ENCODE measurements around the gene PLPP2. TPM values are rescaled to one million over a fixed set of nuclear protein-coding genes. Genes with fewer than 3 reads are reported as not detected.

Gene PLPP2
- total and polyA plus RNA-seq, 4 experiments from 2014 or later = 0.44 to 1.3 (median 0.70) TPM; not detected in 1

- H3K27me3 Mint-ChIP-seq = no peaks in the 10 kb centered on the region
- ChIA-PET POLR2A (ENCODE audit: partially characterized antibody) (no interaction called here), CTCF (ENCODE audit: partially characterized antibody) (interaction anchor here (0.7 kb wide), 1 partner anchor 9 kb away, joined by 3 read pairs; no protein-coding TSS in a partner anchor)
- peaks cover 0 to 5% (median 1%) of the 10 kb centered on the region in 8 donors for H3K9me3 Mint-ChIP-seq
- peaks cover 12 to 24% (median 18%) of the 10 kb centered on the region in 4 donors for H3K4me1 Mint-ChIP-seq
- H3K4me3 Mint-ChIP-seq = no peak overlapping the region
- peaks cover 11 to 33% of the 10 kb centered on the region in 2 donors for H3K36me3 Mint-ChIP-seq
- no peak overlapping the region for H3K27ac ChIP-seq (ENCODE audit: low read depth, low read length)
- H3K9me3 ChIP-seq (ENCODE audit: control insufficient read depth in 1 of 2, low read length in 2 of 2) = no peaks in the 10 kb centered on the region
- H3K36me3 ChIP-seq (ENCODE audit: insufficient read depth, low read length) = peaks cover 14% of the 10 kb centered on the region
- no peak for DNase-seq
- H3K27me3 ChIP-seq (ENCODE audit: insufficient read depth, low read length) = no peaks in the 10 kb centered on the region
- H3K4me3 ChIP-seq (ENCODE audit: low read length in 2 of 2) = no peak overlapping the region
- no peak overlapping the region for H3K27ac Mint-ChIP-seq
- intact Hi-C loops (cut with micrococcal nuclease) = no loop called here
- H3K4me1 ChIP-seq (ENCODE audit: insufficient read depth, low read length) = no peaks in the 10 kb centered on the region
Observed at GRCh38 chr19:334296-335071, 43.3 kb upstream of the PLPP2 start.

- no peak overlapping the region for H3K4me3 Mint-ChIP-seq
- H3K4me1 ChIP-seq (ENCODE audit: insufficient read depth, low read length) = no peaks in the 10 kb centered on the region
- peaks cover 33 to 42% of the 10 kb centered on the region in 2 donors for H3K36me3 Mint-ChIP-seq
- H3K9me3 Mint-ChIP-seq = peaks cover 0 to 20% (median 7%) of the 10 kb centered on the region in 8 donors
- H3K27ac Mint-ChIP-seq = no peak overlapping the region
- no peak overlapping the region for H3K4me3 ChIP-seq (ENCODE audit: low read length in 2 of 2)
- H3K27me3 ChIP-seq (ENCODE audit: insufficient read depth, low read length) = no peaks in the 10 kb centered on the region
- no peak overlapping the region for H3K27ac ChIP-seq (ENCODE audit: low read depth, low read length)
- CTCF ChIA-PET (ENCODE audit: partially characterized antibody) = no interaction called here
- no peaks in the 10 kb centered on the region for H3K9me3 ChIP-seq (ENCODE audit: control insufficient read depth in 1 of 2, low read length in 2 of 2)
- H3K36me3 ChIP-seq (ENCODE audit: insufficient read depth, low read length) = peaks cover 39% of the 10 kb centered on the region
- H3K4me1 Mint-ChIP-seq = no peaks in the 10 kb centered on the region
- intact Hi-C loops (cut with micrococcal nuclease) = no loop called here
- no peaks in the 10 kb centered on the region for H3K27me3 Mint-ChIP-seq
- DNase-seq = no peak
- POLR2A ChIA-PET (ENCODE audit: partially characterized antibody) = no interaction called here
Observed at GRCh38 chr19:330503-330902, 39.3 kb upstream of the PLPP2 start.

- POLR2A ChIA-PET (ENCODE audit: partially characterized antibody) = no interaction called here
- Mint-ChIP-seq H3K36me3 (peaks cover 33 to 42% of the 10 kb centered on the region in 2 donors), H3K27me3 (no peaks in the 10 kb centered on the region), H3K9me3 (peaks cover 0 to 20% (median 7%) of the 10 kb centered on the region in 8 donors), H3K27ac (no peak overlapping the region), H3K4me1 (no peaks in the 10 kb centered on the region), H3K4me3 (no peak overlapping the region)
- no peaks in the 10 kb centered on the region for H3K27me3 ChIP-seq (ENCODE audit: insufficient read depth, low read length)
- intact Hi-C loops (cut with micrococcal nuclease) = no loop called here
- H3K9me3 ChIP-seq (ENCODE audit: control insufficient read depth in 1 of 2, low read length in 2 of 2) = no peaks in the 10 kb centered on the region
- peaks cover 36% of the 10 kb centered on the region for H3K36me3 ChIP-seq (ENCODE audit: insufficient read depth, low read length)
- no peak overlapping the region for H3K27ac ChIP-seq (ENCODE audit: low read depth, low read length)
- no peak overlapping the region for H3K4me3 ChIP-seq (ENCODE audit: low read length in 2 of 2)
- no peak for DNase-seq
- CTCF ChIA-PET (ENCODE audit: partially characterized antibody) = no interaction called here
- no peaks in the 10 kb centered on the region for H3K4me1 ChIP-seq (ENCODE audit: insufficient read depth, low read length)
Observed at GRCh38 chr19:329876-330275, 38.7 kb upstream of the PLPP2 start.

GRCh38 chr19:328025-328505, 36.9 kb upstream of the PLPP2 start:
- Mint-ChIP-seq H3K4me1 (no peaks in the 10 kb centered on the region), H3K36me3 (peaks cover 33 to 42% of the 10 kb centered on the region in 2 donors), H3K9me3 (peaks cover 0 to 20% (median 7%) of the 10 kb centered on the region in 8 donors), H3K27ac (no peak overlapping the region), H3K27me3 (no peaks in the 10 kb centered on the region), H3K4me3 (no peak overlapping the region)
- DNase-seq = no peak
- Histone ChIP-seq H3K9me3 (ENCODE audit: control insufficient read depth in 1 of 2, low read length in 2 of 2) (no peaks in the 10 kb centered on the region), H3K4me3 (ENCODE audit: low read length in 2 of 2) (no peak overlapping the region), H3K4me1 (ENCODE audit: insufficient read depth, low read length) (no peaks in the 10 kb centered on the region), H3K36me3 (ENCODE audit: insufficient read depth, low read length) (peaks cover 29% of the 10 kb centered on the region), H3K27ac (ENCODE audit: low read depth, low read length) (no peak overlapping the region), H3K27me3 (ENCODE audit: insufficient read depth, low read length) (no peaks in the 10 kb centered on the region)
- ChIA-PET CTCF (ENCODE audit: partially characterized antibody) (no interaction called here), POLR2A (ENCODE audit: partially characterized antibody) (no interaction called here)
- intact Hi-C loops (cut with micrococcal nuclease) = no loop called here

- Histone ChIP-seq H3K27me3 (ENCODE audit: insufficient read depth, low read length) (no peaks in the 10 kb centered on the region), H3K4me1 (ENCODE audit: insufficient read depth, low read length) (no peaks in the 10 kb centered on the region), H3K27ac (ENCODE audit: low read depth, low read length) (no peak overlapping the region), H3K36me3 (ENCODE audit: insufficient read depth, low read length) (peaks cover 29% of the 10 kb centered on the region), H3K4me3 (ENCODE audit: low read length in 2 of 2) (no peak overlapping the region), H3K9me3 (ENCODE audit: control insufficient read depth in 1 of 2, low read length in 2 of 2) (no peaks in the 10 kb centered on the region)
- no peak for DNase-seq
- Mint-ChIP-seq H3K27ac (no peak overlapping the region), H3K4me3 (no peak overlapping the region), H3K36me3 (peaks cover 33 to 42% of the 10 kb centered on the region in 2 donors), H3K4me1 (no peaks in the 10 kb centered on the region), H3K27me3 (no peaks in the 10 kb centered on the region), H3K9me3 (peaks cover 0 to 20% (median 7%) of the 10 kb centered on the region in 8 donors)
- CTCF ChIA-PET (ENCODE audit: partially characterized antibody) = no interaction called here
- intact Hi-C loops (cut with micrococcal nuclease) = no loop called here
- POLR2A ChIA-PET (ENCODE audit: partially characterized antibody) = no interaction called here
Observed at GRCh38 chr19:327291-328024, 36.3 kb upstream of the PLPP2 start.

GRCh38 chr19:326871-327270, 35.7 kb upstream of the PLPP2 start:
- Histone ChIP-seq H3K36me3 (ENCODE audit: insufficient read depth, low read length) (peaks cover 29% of the 10 kb centered on the region), H3K4me3 (ENCODE audit: low read length in 2 of 2) (no peak overlapping the region), H3K27ac (ENCODE audit: low read depth, low read length) (no peak overlapping the region), H3K27me3 (ENCODE audit: insufficient read depth, low read length) (no peaks in the 10 kb centered on the region), H3K4me1 (ENCODE audit: insufficient read depth, low read length) (no peaks in the 10 kb centered on the region), H3K9me3 (ENCODE audit: control insufficient read depth in 1 of 2, low read length in 2 of 2) (no peaks in the 10 kb centered on the region)
- Mint-ChIP-seq H3K36me3 (peaks cover 33 to 42% of the 10 kb centered on the region in 2 donors), H3K9me3 (peaks cover 0 to 20% (median 7%) of the 10 kb centered on the region in 8 donors), H3K27me3 (no peaks in the 10 kb centered on the region), H3K27ac (no peak overlapping the region), H3K4me3 (no peak overlapping the region), H3K4me1 (no peaks in the 10 kb centered on the region)
- intact Hi-C loops (cut with micrococcal nuclease) = no loop called here
- POLR2A ChIA-PET (ENCODE audit: partially characterized antibody) = no interaction called here
- CTCF ChIA-PET (ENCODE audit: partially characterized antibody) = no interaction called here
- DNase-seq = no peak

GRCh38 chr19:325937-326565, 34.8 kb upstream of the PLPP2 start:
- H3K36me3 ChIP-seq (ENCODE audit: insufficient read depth, low read length) = peaks cover 31% of the 10 kb centered on the region
- no peak overlapping the region for H3K27ac Mint-ChIP-seq

More at GRCh38 chr19:325937-326565, 34.8 kb upstream of the PLPP2 start:
- POLR2A ChIA-PET (ENCODE audit: partially characterized antibody) = no interaction called here
- H3K27me3 Mint-ChIP-seq = no peaks in the 10 kb centered on the region
- Histone ChIP-seq H3K27me3 (ENCODE audit: insufficient read depth, low read length) (no peaks in the 10 kb centered on the region), H3K9me3 (ENCODE audit: control insufficient read depth in 1 of 2, low read length in 2 of 2) (no peaks in the 10 kb centered on the region), H3K4me3 (ENCODE audit: low read length in 2 of 2) (no peak overlapping the region), H3K27ac (ENCODE audit: low read depth, low read length) (no peak overlapping the region), H3K4me1 (ENCODE audit: insufficient read depth, low read length) (no peaks in the 10 kb centered on the region)
- intact Hi-C loops (cut with micrococcal nuclease) = no loop called here
- H3K36me3 Mint-ChIP-seq = peaks cover 38 to 40% of the 10 kb centered on the region in 2 donors
- no peak overlapping the region for H3K4me3 Mint-ChIP-seq
- H3K4me1 Mint-ChIP-seq = peaks cover 0 to under 1% (median 0%) of the 10 kb centered on the region in 4 donors
- H3K9me3 Mint-ChIP-seq = peaks cover 0 to 20% (median 7%) of the 10 kb centered on the region in 8 donors
- CTCF ChIA-PET (ENCODE audit: partially characterized antibody) = no interaction called here
- DNase-seq = no peak

Measured in CD4-positive, alpha-beta memory T cell (primary cell).